Hepatocyte (in vitro differentiated cells): Measurements from ENCODE around the gene ZSCAN31. TPM values are rescaled to one million over a fixed set of nuclear protein-coding genes. Genes with fewer than 3 reads are reported as not detected.

Experiments
- DNase-seq: peaks from one replicate; pipeline ENCODE4 v3.0.0-alpha.2; 2016; ENCODE audit warnings: low spot score
- H2AFZ ChIP-seq: fragments of 200-600 bp; sonication (generic); 2 replicates; pipeline ENCODE4 v1.6.0; 2016; ENCODE audit warnings: antibody characterized with exemption, mild to moderate bottlenecking
- H3K27ac ChIP-seq: fragments of 200-600 bp; sonication (generic); 2 replicates; pipeline ENCODE4 v1.5.1; 2016; ENCODE audit warnings: mild to moderate bottlenecking
- H3K27me3 ChIP-seq: fragments of 200-600 bp; sonication (generic); 2 replicates; pipeline ENCODE4 v1.6.1; 2016
- H3K36me3 ChIP-seq: fragments of 200-600 bp; sonication (generic); replicated peaks from 2 replicates; pipeline ENCODE4 v1.5.1; 2016; ENCODE audit warnings: low read depth; ENCODE audit not compliant: insufficient read depth
- H3K4me1 ChIP-seq: fragments of 200-600 bp; sonication (generic); 2 replicates; pipeline ENCODE4 v1.5.1; 2016; ENCODE audit warnings: mild to moderate bottlenecking, moderate library complexity; ENCODE audit not compliant: insufficient read depth
- H3K4me2 ChIP-seq: fragments of 200-600 bp; sonication (generic); 2 replicates; pipeline ENCODE4 v1.6.0; 2016
- H3K4me3 ChIP-seq: fragments of 200-600 bp; sonication (generic); 2 replicates; pipeline ENCODE4 v1.5.1; 2016; ENCODE audit warnings: mild to moderate bottlenecking
- H3K79me2 ChIP-seq: fragments of 200-600 bp; sonication (generic); 2 replicates; pipeline ENCODE4 v1.6.0; 2017; ENCODE audit warnings: mild to moderate bottlenecking
- H3K9me2 ChIP-seq: fragments of 200-600 bp; sonication (generic); replicated peaks from 2 replicates; pipeline ENCODE4 v1.6.0; 2017; ENCODE audit warnings: mild to moderate bottlenecking; ENCODE audit not compliant: insufficient read depth
- H3K9me3 ChIP-seq: fragments of 200-600 bp; sonication (generic); 2 replicates; pipeline ENCODE4 v1.5.1; 2016; ENCODE audit warnings: low read depth, mild to moderate bottlenecking
- H4K20me1 ChIP-seq: fragments of 200-600 bp; sonication (generic); 2 replicates; pipeline ENCODE4 v1.6.0; 2016; ENCODE audit warnings: mild to moderate bottlenecking; ENCODE audit not compliant: insufficient read depth, poor library complexity, severe bottlenecking
- EZH2 ChIP-seq: fragments of 200-600 bp; sonication (generic); IDR thresholded peaks from 2 replicates; pipeline ENCODE4 v1.6.1; 2016; ENCODE audit warnings: antibody characterized with exemption, mild to moderate bottlenecking, borderline replicate concordance
- EZH2phosphoT487 ChIP-seq: fragments of 200-600 bp; sonication (generic); IDR thresholded peaks from one replicate; pipeline ENCODE4 v1.6.1; 2018; ENCODE audit warnings: antibody characterized with exemption, mild to moderate bottlenecking, low read depth, moderate library complexity; ENCODE audit not compliant: unreplicated experiment, severe bottlenecking
- WGBS: methylation state at CpG from one replicate; pipeline ENCODE4 v1.1.6; 2016; ENCODE audit warnings: low lambda C conversion rate; ENCODE audit errors: missing lambda C conversion rate; 5-methylcytosine and 5-hydroxymethylcytosine counted together
- polyA plus RNA-seq: library from polyadenylated mRNA; unstranded; fragments of >200 nt; fragmentation: Nextera tagmentation; extraction: Ambion mirVana; gene quantifications from 2 replicates; pipeline ENCODE4 v1.2.1, GENCODE V29; 2016
- total RNA-seq: library from RNA; depleted of rRNA; stranded (reverse); fragments of >200 nt; gene quantifications from 2 replicates; pipeline ENCODE4 v1.2.3, GENCODE V29; 2014
- TF ChIP-seq, protein P1 (sequence below): fragments of 200-600 bp; sonication (generic); IDR thresholded peaks from 2 replicates; pipeline ENCODE4 v1.5.1; 2016; ENCODE audit warnings: antibody characterized with exemption, mild to moderate bottlenecking; ENCODE audit not compliant: poor library complexity

Gene ZSCAN31
- total and polyA plus RNA-seq, 2 experiments from 2014 or later, result 1.8 to 4.6 TPM

DNA sequence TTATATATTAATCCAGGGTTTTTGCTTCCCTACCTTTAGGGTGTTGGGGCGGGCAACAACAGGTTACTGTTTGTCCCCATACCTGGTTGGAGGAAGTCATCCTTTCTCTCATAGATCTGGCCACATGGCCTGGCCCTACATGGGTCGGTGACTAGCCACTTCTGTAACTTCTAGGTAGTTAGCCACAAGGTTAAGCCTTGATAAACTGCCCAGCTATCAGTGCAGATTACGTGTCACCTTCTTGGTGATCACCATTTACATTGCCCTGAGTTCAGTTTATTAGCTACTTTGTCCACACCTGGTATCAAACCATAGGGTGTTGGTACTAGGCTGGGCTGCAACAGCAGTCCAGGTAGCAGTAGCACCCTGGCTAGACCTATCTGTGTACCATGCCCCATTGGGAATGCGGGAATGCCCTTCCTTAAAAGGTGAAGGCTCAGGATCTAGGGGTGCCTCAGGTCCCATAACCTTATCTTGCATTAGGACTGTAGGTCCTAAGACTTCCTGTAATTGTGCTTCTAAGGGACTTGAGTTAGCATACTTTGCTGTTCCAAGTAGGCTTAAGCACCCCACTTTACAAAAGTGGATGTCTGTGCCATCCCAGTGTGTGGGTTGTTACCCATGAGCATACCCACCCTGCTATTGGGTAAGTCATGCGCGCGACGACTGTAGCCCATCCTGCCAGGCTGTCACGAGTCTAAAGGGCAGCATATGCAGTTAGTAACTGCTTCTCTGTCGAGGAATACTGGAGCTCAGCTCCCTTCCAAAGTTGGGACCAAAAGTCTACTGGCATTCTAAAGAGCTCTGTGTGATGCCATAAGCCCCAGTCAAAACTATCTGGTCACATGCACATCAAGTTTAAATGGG, 19.0 kb upstream of the ZSCAN31 start:
- H2AFZ ChIP-seq, result no peak overlapping the region

DNA sequence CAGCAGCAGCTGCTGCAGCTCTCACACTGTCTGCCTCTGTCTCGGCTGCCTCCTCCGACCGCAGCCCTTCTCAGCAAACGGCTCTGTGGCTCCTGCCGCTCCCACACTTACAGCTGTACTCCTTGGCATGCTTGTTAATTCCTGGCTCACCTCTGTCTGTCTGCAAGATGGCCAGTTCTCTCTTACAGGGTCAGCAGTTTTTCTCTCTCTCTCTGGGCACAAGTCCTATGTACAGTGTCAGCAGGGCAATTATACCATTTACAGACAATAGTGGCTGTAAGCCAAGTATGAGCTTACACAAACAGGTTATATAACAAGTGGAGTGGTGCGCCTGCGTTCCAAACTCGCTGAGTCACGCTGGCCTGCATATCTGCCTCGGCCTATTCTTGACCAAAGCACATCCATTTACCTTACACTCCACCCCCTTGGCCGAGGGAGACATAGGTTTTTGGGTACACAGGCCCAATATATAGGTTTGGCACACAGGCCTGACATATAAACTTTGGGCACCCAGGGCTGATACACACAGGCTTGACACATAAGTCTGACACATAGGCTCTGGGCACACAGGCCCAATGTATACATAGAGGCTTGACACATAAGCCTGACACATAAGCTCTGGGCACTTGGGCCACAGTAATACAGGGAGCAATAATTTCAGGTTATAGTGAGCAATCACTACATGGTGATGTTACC, 18.2 kb upstream of the ZSCAN31 start:
- H4K20me1 ChIP-seq, result no peaks in the 10 kb centered on the region
- TF ChIP-seq EZH2phosphoT487, result no peak
- no peak for TF ChIP-seq EZH2
- TF ChIP-seq, protein P1, sequence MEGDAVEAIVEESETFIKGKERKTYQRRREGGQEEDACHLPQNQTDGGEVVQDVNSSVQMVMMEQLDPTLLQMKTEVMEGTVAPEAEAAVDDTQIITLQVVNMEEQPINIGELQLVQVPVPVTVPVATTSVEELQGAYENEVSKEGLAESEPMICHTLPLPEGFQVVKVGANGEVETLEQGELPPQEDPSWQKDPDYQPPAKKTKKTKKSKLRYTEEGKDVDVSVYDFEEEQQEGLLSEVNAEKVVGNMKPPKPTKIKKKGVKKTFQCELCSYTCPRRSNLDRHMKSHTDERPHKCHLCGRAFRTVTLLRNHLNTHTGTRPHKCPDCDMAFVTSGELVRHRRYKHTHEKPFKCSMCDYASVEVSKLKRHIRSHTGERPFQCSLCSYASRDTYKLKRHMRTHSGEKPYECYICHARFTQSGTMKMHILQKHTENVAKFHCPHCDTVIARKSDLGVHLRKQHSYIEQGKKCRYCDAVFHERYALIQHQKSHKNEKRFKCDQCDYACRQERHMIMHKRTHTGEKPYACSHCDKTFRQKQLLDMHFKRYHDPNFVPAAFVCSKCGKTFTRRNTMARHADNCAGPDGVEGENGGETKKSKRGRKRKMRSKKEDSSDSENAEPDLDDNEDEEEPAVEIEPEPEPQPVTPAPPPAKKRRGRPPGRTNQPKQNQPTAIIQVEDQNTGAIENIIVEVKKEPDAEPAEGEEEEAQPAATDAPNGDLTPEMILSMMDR, result no peak
- DNase-seq, result no peak
- no peak overlapping the region for H2AFZ ChIP-seq
- H3K4me3 ChIP-seq, result no peak overlapping the region
- H3K27me3 ChIP-seq, result no peaks in the 10 kb centered on the region
- peaks cover 25% of the 10 kb centered on the region for H3K4me1 ChIP-seq
- no peak overlapping the region for H3K27ac ChIP-seq
- no peaks in the 10 kb centered on the region for H3K36me3 ChIP-seq
- H3K79me2 ChIP-seq, result peaks cover 38% of the 10 kb centered on the region
- H3K9me2 ChIP-seq, result no peaks in the 10 kb centered on the region
- no peak overlapping the region for H3K4me2 ChIP-seq
- H3K9me3 ChIP-seq, result no peaks in the 10 kb centered on the region
- WGBS, result 95% methylated on average over 11 of the region's 11 CpGs

More for the DNA sequence above, 19.0 kb upstream of the ZSCAN31 start:
- no peaks in the 10 kb centered on the region for H3K9me3 ChIP-seq
- H3K79me2 ChIP-seq, result peaks cover 38% of the 10 kb centered on the region
- no peak overlapping the region for H3K4me3 ChIP-seq
- DNase-seq, result no peak
- H3K36me3 ChIP-seq, result no peaks in the 10 kb centered on the region
- H4K20me1 ChIP-seq, result no peaks in the 10 kb centered on the region
- no peaks in the 10 kb centered on the region for H3K27me3 ChIP-seq
- H3K4me2 ChIP-seq, result peak overlapping the region; percentile 81
- peaks cover 25% of the 10 kb centered on the region for H3K4me1 ChIP-seq
- no peak for TF ChIP-seq EZH2
- TF ChIP-seq EZH2phosphoT487, result no peak
- TF ChIP-seq, protein P1, result no peak
- H3K9me2 ChIP-seq, result no peaks in the 10 kb centered on the region
- 91% methylated on average over 10 of the region's 10 CpGs for WGBS
- peak overlapping the region; percentile 85 for H3K27ac ChIP-seq

DNA sequence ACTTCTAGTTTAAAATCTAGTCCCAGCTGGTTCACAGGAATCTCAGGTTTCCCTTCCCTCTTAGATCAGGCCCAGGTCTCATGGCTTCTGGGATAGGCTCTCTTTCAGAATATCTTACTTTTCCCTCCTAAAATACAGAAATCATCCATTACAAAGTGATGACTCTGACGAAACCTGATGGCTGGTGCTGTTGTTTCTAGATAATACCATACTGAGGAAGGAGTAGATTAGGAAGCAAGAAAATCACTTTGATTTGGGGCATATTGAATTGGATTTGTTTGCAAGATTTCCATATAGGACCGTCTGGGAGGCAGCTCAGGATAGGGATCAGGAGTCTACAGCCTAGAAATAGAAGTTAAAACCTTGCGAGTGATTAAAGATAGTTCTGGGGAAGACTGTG, 17.4 kb upstream of the ZSCAN31 start:
- no peaks in the 10 kb centered on the region for H3K9me3 ChIP-seq
- peaks cover 25% of the 10 kb centered on the region for H3K4me1 ChIP-seq
- DNase-seq, result no peak
- no peak overlapping the region for H3K4me2 ChIP-seq
- no peaks in the 10 kb centered on the region for H3K36me3 ChIP-seq
- H2AFZ ChIP-seq, result no peak overlapping the region
- WGBS, result 99% methylated on average over 3 of the region's 3 CpGs
- no peaks in the 10 kb centered on the region for H3K27me3 ChIP-seq
- H4K20me1 ChIP-seq, result no peaks in the 10 kb centered on the region
- TF ChIP-seq EZH2, result no peak
- TF ChIP-seq EZH2phosphoT487, result no peak
- TF ChIP-seq, protein P1, result no peak
- H3K4me3 ChIP-seq, result no peak overlapping the region
- H3K79me2 ChIP-seq, result peaks cover 38% of the 10 kb centered on the region
- no peak overlapping the region for H3K27ac ChIP-seq
- no peaks in the 10 kb centered on the region for H3K9me2 ChIP-seq
